ENCODE data around the gene EBF4. TPM values are rescaled to one million over a fixed set of nuclear protein-coding genes. Genes with fewer than 3 reads are reported as not detected.

EBF4 gene
- total and polyA plus RNA-seq, 10 of the 15 experiments (the other 5 are each of a cell fraction or from before 2014, with no cell fraction given), result 0.13 TPM; not detected in 9

GRCh38 chr20:2771631-2772080, 79.1 kb downstream of the EBF4 start:
- ChIA-PET RAD21 (ENCODE audit: unreplicated experiment) (no interaction called here), CTCF (no interaction called here), POLR2A (no interaction called here), SMC1A (ENCODE audit: uncharacterized antibody, unreplicated experiment) (no interaction called here)
- Histone ChIP-seq H4K20me1 (ENCODE audit: control insufficient read depth, insufficient read depth) (no peaks in the 10 kb centered on the region), H3K4me2 (ENCODE audit: control insufficient read depth, insufficient read depth) (peak overlapping the region; percentile 27; the same call in 1 of the 2 replicates), H3K9me3 (replicated peaks; ENCODE audit: control insufficient read depth, insufficient read depth, low read length) (peaks cover 9% of the 10 kb centered on the region), H2AFZ (ENCODE audit: control insufficient read depth, low read depth, low read length) (peak overlapping the region; percentile 50), H3K27ac (ENCODE audit: control insufficient read depth, insufficient read depth) (no peak overlapping the region), H3K36me3 (ENCODE audit: control insufficient read depth in 2 of 2, insufficient read depth in 2 of 2, low read length in 1 of 2) (no peaks in the 10 kb centered on the region), H3K4me3 (no peak overlapping the region), H3K4me1 (ENCODE audit: control insufficient read depth, insufficient read depth, low read length) (peaks cover 11% of the 10 kb centered on the region), H3K27me3 (replicated peaks in 1 of 2; ENCODE audit: control insufficient read depth in 2 of 2, insufficient read depth in 2 of 2, low read length in 1 of 2) (no peaks in the 10 kb centered on the region; a peak in 3 of 4 replicates), H3K79me2 (ENCODE audit: control insufficient read depth, insufficient read depth, low read length) (no peaks in the 10 kb centered on the region), H3K9ac (ENCODE audit: control insufficient read depth, insufficient read depth, low read length) (no peak overlapping the region)
- 53% methylated on average over 12 of the region's 12 CpGs for WGBS (ENCODE audit: insufficient coverage, insufficient replicate concordance, low lambda C conversion rate, missing lambda C conversion rate)
- in situ Hi-C loops (cut with MboI) (no loop called here), intact Hi-C loops (cut with micrococcal nuclease; ENCODE audit: unreplicated experiment) (no loop called here)
- DNase-seq (ENCODE audit: low read depth, low spot score), result no peak
- no peak; the same call in 2 of the 3 replicates for ATAC-seq
- no TSS peak for BruUV-seq (replicated peaks)
- FAIRE-seq, result peak; percentile 87
- TF ChIP-seq, protein P1, sequence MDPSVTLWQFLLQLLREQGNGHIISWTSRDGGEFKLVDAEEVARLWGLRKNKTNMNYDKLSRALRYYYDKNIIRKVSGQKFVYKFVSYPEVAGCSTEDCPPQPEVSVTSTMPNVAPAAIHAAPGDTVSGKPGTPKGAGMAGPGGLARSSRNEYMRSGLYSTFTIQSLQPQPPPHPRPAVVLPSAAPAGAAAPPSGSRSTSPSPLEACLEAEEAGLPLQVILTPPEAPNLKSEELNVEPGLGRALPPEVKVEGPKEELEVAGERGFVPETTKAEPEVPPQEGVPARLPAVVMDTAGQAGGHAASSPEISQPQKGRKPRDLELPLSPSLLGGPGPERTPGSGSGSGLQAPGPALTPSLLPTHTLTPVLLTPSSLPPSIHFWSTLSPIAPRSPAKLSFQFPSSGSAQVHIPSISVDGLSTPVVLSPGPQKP (IDR thresholded peaks at IDR 0.05; ENCODE audit: low read depth, low read length), result no peak
- TF ChIP-seq NFIC (IDR thresholded peaks at IDR 0.05; ENCODE audit: low read depth, low read length) (no peak), NFYA (IDR thresholded peaks at IDR 0.05; ENCODE audit: borderline replicate concordance, low read depth, low read length) (no peak), USF1 (IDR thresholded peaks at IDR 0.05; ENCODE audit: borderline replicate concordance, extremely low read length, insufficient read depth, low read depth, low read length) (no peak), NR2C1 (IDR thresholded peaks at IDR 0.05) (no peak), JUNB (IDR thresholded peaks at IDR 0.05) (no peak), NRF1 (conservative IDR thresholded peaks at IDR 0.05; ENCODE audit: low read depth, low read length) (no peak), SIN3A (IDR thresholded peaks at IDR 0.05; ENCODE audit: low read depth, low read length) (no peak), IRF4 (IDR thresholded peaks at IDR 0.05; ENCODE audit: low read depth, low read length) (no peak), E2F8 (IDR thresholded peaks at IDR 0.05; ENCODE audit: low read depth, partially characterized antibody) (no peak), HDGF (IDR thresholded peaks at IDR 0.05) (no peak), NBN (IDR thresholded peaks at IDR 0.05) (no peak), SREBF2 (IDR thresholded peaks at IDR 0.05; ENCODE audit: low read length) (no peak), ZNF592 (IDR thresholded peaks at IDR 0.05) (no peak), CBFB (IDR thresholded peaks at IDR 0.05; ENCODE audit: low read depth) (no peak), HSF1 (IDR thresholded peaks at IDR 0.05; ENCODE audit: low read depth, low read length) (no peak)

Measured in GM12878 (cell line).